Measurements from ENCODE around the gene IPPK.

IPPK gene

DNA sequence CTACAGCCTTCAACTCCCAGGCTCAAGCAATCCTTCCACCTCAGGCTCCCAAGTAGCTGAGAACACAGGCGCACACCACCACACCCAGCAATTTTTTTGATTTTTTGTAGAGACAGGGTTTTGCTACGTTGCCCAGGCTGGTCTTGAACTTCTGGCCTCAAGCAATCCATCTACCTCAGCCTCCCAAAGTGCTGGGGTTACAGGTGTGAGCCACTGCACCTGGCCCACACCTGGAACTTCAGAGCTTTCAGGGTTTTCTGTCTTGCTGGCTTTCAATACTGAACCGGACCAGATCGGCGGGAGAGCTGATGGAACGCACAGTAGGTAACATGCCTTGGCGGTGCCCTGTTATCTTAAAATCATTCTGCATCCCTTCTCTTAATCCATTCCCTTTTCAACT is 30.8 kb downstream of the IPPK start:
- no peaks in the 10 kb centered on the region for H3K4me1 ChIP-seq (ENCODE audit: insufficient read depth, low read length)
- TF ChIP-seq, protein P1, sequence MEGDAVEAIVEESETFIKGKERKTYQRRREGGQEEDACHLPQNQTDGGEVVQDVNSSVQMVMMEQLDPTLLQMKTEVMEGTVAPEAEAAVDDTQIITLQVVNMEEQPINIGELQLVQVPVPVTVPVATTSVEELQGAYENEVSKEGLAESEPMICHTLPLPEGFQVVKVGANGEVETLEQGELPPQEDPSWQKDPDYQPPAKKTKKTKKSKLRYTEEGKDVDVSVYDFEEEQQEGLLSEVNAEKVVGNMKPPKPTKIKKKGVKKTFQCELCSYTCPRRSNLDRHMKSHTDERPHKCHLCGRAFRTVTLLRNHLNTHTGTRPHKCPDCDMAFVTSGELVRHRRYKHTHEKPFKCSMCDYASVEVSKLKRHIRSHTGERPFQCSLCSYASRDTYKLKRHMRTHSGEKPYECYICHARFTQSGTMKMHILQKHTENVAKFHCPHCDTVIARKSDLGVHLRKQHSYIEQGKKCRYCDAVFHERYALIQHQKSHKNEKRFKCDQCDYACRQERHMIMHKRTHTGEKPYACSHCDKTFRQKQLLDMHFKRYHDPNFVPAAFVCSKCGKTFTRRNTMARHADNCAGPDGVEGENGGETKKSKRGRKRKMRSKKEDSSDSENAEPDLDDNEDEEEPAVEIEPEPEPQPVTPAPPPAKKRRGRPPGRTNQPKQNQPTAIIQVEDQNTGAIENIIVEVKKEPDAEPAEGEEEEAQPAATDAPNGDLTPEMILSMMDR (IDR thresholded peaks at IDR 0.05; ENCODE audit: borderline replicate concordance, extremely low read depth, low read length, poor library complexity, severe bottlenecking) = no peak
- TF ChIP-seq EZH2 (IDR thresholded peaks at IDR 0.05; ENCODE audit: borderline replicate concordance, low read depth, low read length, severe bottlenecking) = no peak
- no peaks in the 10 kb centered on the region for H3K79me2 ChIP-seq (ENCODE audit: insufficient read depth, low read length)
- H3K9me3 ChIP-seq (ENCODE audit: insufficient read depth, low read length, severe bottlenecking) = no peaks in the 10 kb centered on the region
- H3K9ac ChIP-seq (ENCODE audit: low read depth, low read length) = no peak overlapping the region
- H3K4me3 ChIP-seq (ENCODE audit: low read depth in 1 of 2, low read length in 2 of 2) = no peak overlapping the region
- ATAC-seq (ENCODE audit: insufficient read depth, low read depth) = no peak
- no peak overlapping the region for H3K27ac ChIP-seq (ENCODE audit: low read length)
- H3K4me2 ChIP-seq (ENCODE audit: insufficient read depth, low read length) = no peak overlapping the region
- no peak overlapping the region for H2AFZ ChIP-seq (ENCODE audit: low read depth, low read length)
- H3K27me3 ChIP-seq (ENCODE audit: insufficient read depth, low read length, poor library complexity) = no peaks in the 10 kb centered on the region
- H4K20me1 ChIP-seq (ENCODE audit: insufficient read depth, low read length) = 0 out of 2 replicates have a peak, but pooled peaks cover 7% of the 10 kb centered on the region
- no peak for DNase-seq
- peaks cover 91% of the 10 kb centered on the region for H3K36me3 ChIP-seq (ENCODE audit: insufficient read depth, low read length)

DNA sequence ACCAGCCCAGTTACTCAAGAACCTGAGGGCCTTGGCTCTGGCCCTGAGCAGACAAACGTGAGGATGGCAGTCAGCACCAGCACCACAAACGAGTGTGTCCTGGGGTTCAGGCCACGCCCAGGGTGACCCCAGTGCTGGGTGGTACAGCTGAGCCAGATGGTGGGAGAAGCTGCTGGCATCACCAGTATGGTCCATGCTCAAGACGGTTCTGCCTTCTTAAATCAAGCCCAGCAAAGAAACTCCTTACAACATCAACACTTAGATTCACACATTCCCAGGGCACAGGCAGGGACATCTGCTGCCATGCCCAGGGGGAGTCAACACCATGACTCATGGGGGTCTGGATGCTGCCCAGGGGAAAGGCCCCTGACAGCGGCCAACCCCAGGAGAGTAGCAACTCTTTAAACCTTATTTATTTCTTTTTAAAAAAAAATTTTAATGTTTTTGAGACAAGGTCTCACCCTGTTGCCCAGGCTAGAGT is 31.3 kb downstream of the IPPK start:
- ATAC-seq (ENCODE audit: insufficient read depth, low read depth) (no peak), DNase-seq (no peak)
- H2AFZ ChIP-seq (ENCODE audit: low read depth, low read length) = no peak overlapping the region
- H4K20me1 ChIP-seq (ENCODE audit: insufficient read depth, low read length) = 0 out of 2 replicates have a peak, but pooled peaks cover 7% of the 10 kb centered on the region
- H3K4me1 ChIP-seq (ENCODE audit: insufficient read depth, low read length) = no peaks in the 10 kb centered on the region
- peaks cover 91% of the 10 kb centered on the region for H3K36me3 ChIP-seq (ENCODE audit: insufficient read depth, low read length)
- no peak overlapping the region for H3K4me2 ChIP-seq (ENCODE audit: insufficient read depth, low read length)
- no peaks in the 10 kb centered on the region for H3K27me3 ChIP-seq (ENCODE audit: insufficient read depth, low read length, poor library complexity)
- no peak for TF ChIP-seq EZH2 (IDR thresholded peaks at IDR 0.05; ENCODE audit: borderline replicate concordance, low read depth, low read length, severe bottlenecking)
- TF ChIP-seq, protein P1 (IDR thresholded peaks at IDR 0.05; ENCODE audit: borderline replicate concordance, extremely low read depth, low read length, poor library complexity, severe bottlenecking) = no peak
- H3K27ac ChIP-seq (ENCODE audit: low read length) = no peak overlapping the region
- H3K9me3 ChIP-seq (ENCODE audit: insufficient read depth, low read length, severe bottlenecking) = no peaks in the 10 kb centered on the region
- no peaks in the 10 kb centered on the region for H3K79me2 ChIP-seq (ENCODE audit: insufficient read depth, low read length)
- H3K4me3 ChIP-seq (ENCODE audit: low read depth in 1 of 2, low read length in 2 of 2) = no peak overlapping the region
- no peak overlapping the region for H3K9ac ChIP-seq (ENCODE audit: low read depth, low read length)

DNA sequence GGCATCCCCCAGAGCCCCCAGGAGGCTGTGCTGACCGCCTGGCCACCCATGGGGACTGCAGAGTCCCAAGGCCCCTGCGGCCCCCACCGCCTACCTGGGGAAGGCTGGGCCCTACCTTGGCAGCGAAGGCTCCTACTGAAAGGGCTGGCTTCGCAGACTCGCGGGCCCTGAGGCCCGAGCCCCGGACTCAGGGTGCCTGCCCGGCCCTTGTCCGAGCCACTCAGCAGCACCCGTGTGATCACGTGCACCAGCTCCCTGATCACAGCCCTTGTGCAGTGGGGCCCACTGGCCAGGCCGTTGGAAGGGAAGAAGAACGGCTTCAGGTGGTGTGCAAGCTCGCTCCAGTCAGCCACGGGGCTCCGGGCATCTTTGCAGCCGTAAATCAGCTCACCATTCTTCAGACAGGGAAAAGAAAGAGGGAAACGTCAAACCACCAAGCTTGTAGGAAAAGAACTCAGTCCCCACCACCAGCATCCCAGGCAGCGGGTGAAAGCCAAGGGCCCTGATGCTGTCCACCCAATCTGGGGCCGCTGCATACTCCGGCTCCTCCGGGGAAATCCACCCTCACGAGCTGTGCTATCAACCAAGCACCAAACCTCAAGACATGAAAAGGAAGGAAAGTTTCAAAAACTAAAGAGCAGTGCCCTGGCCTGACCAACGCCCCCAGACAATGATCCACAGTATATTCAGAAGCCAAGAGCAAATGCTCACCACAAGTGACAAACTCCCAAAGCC is 31.9 kb downstream of the IPPK start:
- Histone ChIP-seq H3K9me3 (ENCODE audit: insufficient read depth, low read length, severe bottlenecking) (no peaks in the 10 kb centered on the region), H3K27me3 (ENCODE audit: insufficient read depth, low read length, poor library complexity) (no peaks in the 10 kb centered on the region), H3K36me3 (ENCODE audit: insufficient read depth, low read length) (peaks cover 89% of the 10 kb centered on the region), H4K20me1 (ENCODE audit: insufficient read depth, low read length) (0 out of 2 replicates have a peak, but pooled peaks cover 7% of the 10 kb centered on the region), H2AFZ (ENCODE audit: low read depth, low read length) (no peak overlapping the region), H3K79me2 (ENCODE audit: insufficient read depth, low read length) (no peaks in the 10 kb centered on the region), H3K4me3 (ENCODE audit: low read depth in 1 of 2, low read length in 2 of 2) (no peak overlapping the region), H3K4me2 (ENCODE audit: insufficient read depth, low read length) (no peak overlapping the region), H3K4me1 (ENCODE audit: insufficient read depth, low read length) (no peaks in the 10 kb centered on the region), H3K27ac (ENCODE audit: low read length) (no peak overlapping the region), H3K9ac (ENCODE audit: low read depth, low read length) (no peak overlapping the region)
- no peak for DNase-seq
- TF ChIP-seq, protein P1 (IDR thresholded peaks at IDR 0.05; ENCODE audit: borderline replicate concordance, extremely low read depth, low read length, poor library complexity, severe bottlenecking) = no peak
- TF ChIP-seq EZH2 (IDR thresholded peaks at IDR 0.05; ENCODE audit: borderline replicate concordance, low read depth, low read length, severe bottlenecking) = no peak
- ATAC-seq (ENCODE audit: insufficient read depth, low read depth) = no peak
